Motor neuron (in vitro differentiated cells): ENCODE results near the gene PCMTD2. TPM values are rescaled to one million over a fixed set of nuclear protein-coding genes. Genes with fewer than 3 reads are reported as not detected.

ENCODE experiments used
- ATAC-seq, 8 experiments: fragments of 200-7000 bp; cut with Tn5 transposase; replicated peaks in 6 of 8; 2 replicates each; pipeline ENCODE4 v1.8.0; 2021; ENCODE audit warnings: mild to moderate bottlenecking in 8 of 8, moderate library complexity in 8 of 8
- H3K27ac ChIP-seq, 2 donors: fragments of 250-450 bp; sonication (Bioruptor Pico); 2 replicates each; pipeline ENCODE4 v1.9.0; 2021; ENCODE audit warnings: antibody characterized with exemption in 2 of 2, mild to moderate bottlenecking in 2 of 2, moderate library complexity in 1 of 2
- H3K4me1 ChIP-seq, 2 donors: fragments of 250-450 bp; sonication (Bioruptor Pico); replicated peaks in 1 of 2; 2 replicates each; pipeline ENCODE4 v1.6.1; 2021; ENCODE audit warnings: antibody characterized with exemption in 2 of 2, mild to moderate bottlenecking in 2 of 2, moderate library complexity in 1 of 2
- H3K4me3 ChIP-seq, 5 donors: fragments of 250-450 bp; sonication (Bioruptor Pico); 2 replicates each; pipeline ENCODE4 v1.9.0; 2021; ENCODE audit warnings: antibody characterized with exemption in 5 of 5, mild to moderate bottlenecking in 5 of 5, moderate library complexity in 4 of 5
- WGBS, 10 experiments: fragments of 450-650 bp; shearing (Covaris generic); methylation state at CpG; one replicate each; pipeline ENCODE4 v1.0.0; 2022; 5-methylcytosine and 5-hydroxymethylcytosine counted together
- in situ Hi-C, 9 experiments: fragments of 400-800 bp; cut with MboI; loops; one replicate each; pipeline ENCODE4 v1.15.0; 2021; ENCODE audit warnings: low sequenced_read_pairs in 9 of 9, low pct_unique_long_range_greater_than_20kb in 2 of 9; ENCODE audit not compliant: unreplicated experiment in 9 of 9
- total RNA-seq, 8 experiments: library from RNA; unstranded; fragments of 300-600 nt; gene quantifications; 2 replicates each; pipeline versions ENCODE4 v1.2.3 to v1.2.4, GENCODE V29; 2022

Gene PCMTD2
- total RNA-seq, 8 experiments from 2014 or later, result 24.1 to 68.5 (median 32.7) TPM

- no peak for ATAC-seq
- WGBS, 10 experiments, result 61 to 100% (median 83%) methylated on average over 1 to 3 of the region's 27 CpGs; no CpG with 5 or more reads in 5 of the 10 experiments
- Histone ChIP-seq H3K4me1 (no peaks in the 10 kb centered on the region), H3K4me3 (no peak overlapping the region), H3K27ac (no peak overlapping the region)
- in situ Hi-C loops, result no loop called here
Measured at GRCh38 chr20:64236137-64237088, 19.1 kb upstream of the PCMTD2 start.

DNA sequence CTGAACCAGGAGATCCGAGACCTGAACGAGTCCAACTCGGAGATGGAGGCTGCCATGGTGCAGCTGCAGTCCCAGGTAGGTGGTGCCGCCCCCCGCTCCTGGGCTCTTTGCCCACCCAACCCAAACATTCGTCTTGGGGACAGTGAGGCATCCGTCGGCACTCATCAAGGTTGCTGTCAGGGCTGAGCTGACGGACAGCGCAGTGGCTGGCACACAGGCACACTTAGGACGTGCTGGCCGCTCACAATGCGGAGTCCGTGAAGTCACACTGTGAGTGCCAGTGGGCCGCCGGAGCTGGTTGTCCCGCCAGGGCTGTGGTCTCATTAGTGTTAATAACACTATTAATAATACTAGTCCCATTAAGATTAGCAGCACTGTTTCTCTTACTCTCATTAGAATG is 18.2 kb upstream of the PCMTD2 start:
- 70 to 93% (median 85%) methylated on average over 1 to 5 of the region's 17 CpGs; no CpG with 5 or more reads in 6 of the 10 experiments for WGBS, 10 experiments
- no peak for ATAC-seq
- in situ Hi-C loops, result no loop called here

GRCh38 chr20:64238115-64238825 is 17.3 kb upstream of the PCMTD2 start:
- peak in 2 of 8 experiments; percentile 31 to 60 for ATAC-seq
- 22 to 100% (median 78%) methylated on average over 1 to 9 of the region's 11 CpGs; no CpG with 5 or more reads in 3 of the 10 experiments for WGBS, 10 experiments

More for the DNA sequence above, 18.2 kb upstream of the PCMTD2 start:
- H3K27ac ChIP-seq, result no peak overlapping the region
- H3K4me3 ChIP-seq, result no peak overlapping the region
- H3K4me1 ChIP-seq, result no peaks in the 10 kb centered on the region

GRCh38 chr20:64238851-64239387 is 16.6 kb upstream of the PCMTD2 start:
- in situ Hi-C loops, result no loop called here
- ATAC-seq, result no peak
- Histone ChIP-seq H3K4me1 (no peaks in the 10 kb centered on the region), H3K4me3 (no peak overlapping the region), H3K27ac (no peak overlapping the region)
- 0 to 100% (median 77%) methylated on average over 1 to 3 of the region's 7 CpGs; no CpG with 5 or more reads in 6 of the 10 experiments for WGBS, 10 experiments

More at GRCh38 chr20:64238115-64238825, 17.3 kb upstream of the PCMTD2 start:
- Histone ChIP-seq H3K27ac (no peak overlapping the region), H3K4me1 (no peaks in the 10 kb centered on the region), H3K4me3 (no peak overlapping the region)
- in situ Hi-C loops, result no loop called here

DNA sequence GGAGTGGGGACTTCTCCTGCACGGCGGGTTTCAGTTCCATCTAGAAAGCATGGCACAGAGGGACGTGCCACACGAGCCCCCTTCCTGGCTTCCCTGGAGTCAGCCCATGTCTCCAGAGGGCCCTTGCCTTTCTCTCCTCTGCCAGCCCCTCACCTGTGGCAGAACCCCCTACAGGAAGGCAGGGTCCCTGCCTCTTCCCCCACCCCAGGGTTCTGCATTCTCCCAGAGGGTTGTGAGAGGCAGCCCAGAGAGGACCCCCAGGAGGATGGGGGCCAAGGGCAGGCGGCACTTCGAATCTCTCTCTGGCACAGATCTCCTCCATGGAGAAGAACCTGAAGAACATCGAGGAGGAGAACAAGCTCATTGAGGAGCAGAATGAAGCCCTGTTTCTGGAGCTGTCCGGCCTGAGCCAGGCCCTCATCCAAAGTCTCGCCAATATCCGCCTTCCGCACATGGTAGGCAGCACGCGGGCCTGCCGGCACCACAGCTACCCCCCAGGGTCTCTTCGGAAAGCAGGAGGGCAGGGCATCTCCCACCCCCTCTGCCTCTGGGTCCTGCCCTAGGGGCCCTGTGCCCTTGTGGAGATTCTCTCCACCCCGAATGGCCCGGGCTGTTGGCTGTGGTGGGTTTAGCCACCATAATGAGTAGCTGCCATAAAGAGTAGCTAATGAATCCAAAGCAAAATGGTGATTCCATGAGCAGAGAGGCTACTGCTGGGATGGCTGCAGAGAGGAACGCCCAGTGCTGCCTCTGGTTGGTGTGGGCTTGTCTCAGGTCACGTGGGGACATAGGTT is 15.9 kb upstream of the PCMTD2 start:
- 20 to 99% (median 44%) methylated on average over 1 to 10 of the region's 19 CpGs; no CpG with 5 or more reads in 5 of the 10 experiments for WGBS, 10 experiments
- no peaks in the 10 kb centered on the region for H3K4me1 ChIP-seq
- no peak overlapping the region for H3K4me3 ChIP-seq
- ATAC-seq, result peak in 1 of 8 experiments; percentile 19
- in situ Hi-C loops, result no loop called here
- H3K27ac ChIP-seq, result no peak overlapping the region

- ATAC-seq, result no peak
- no peaks in the 10 kb centered on the region for H3K4me1 ChIP-seq
- H3K4me3 ChIP-seq, result no peak overlapping the region
- no peak overlapping the region for H3K27ac ChIP-seq
- WGBS, 10 experiments, result 66 to 100% (median 92%) methylated on average over 3 to 10 of the region's 26 CpGs; no CpG with 5 or more reads in 4 of the 10 experiments
- in situ Hi-C loops, result no loop called here
Measured at GRCh38 chr20:64240243-64241015, 15.1 kb upstream of the PCMTD2 start.

DNA sequence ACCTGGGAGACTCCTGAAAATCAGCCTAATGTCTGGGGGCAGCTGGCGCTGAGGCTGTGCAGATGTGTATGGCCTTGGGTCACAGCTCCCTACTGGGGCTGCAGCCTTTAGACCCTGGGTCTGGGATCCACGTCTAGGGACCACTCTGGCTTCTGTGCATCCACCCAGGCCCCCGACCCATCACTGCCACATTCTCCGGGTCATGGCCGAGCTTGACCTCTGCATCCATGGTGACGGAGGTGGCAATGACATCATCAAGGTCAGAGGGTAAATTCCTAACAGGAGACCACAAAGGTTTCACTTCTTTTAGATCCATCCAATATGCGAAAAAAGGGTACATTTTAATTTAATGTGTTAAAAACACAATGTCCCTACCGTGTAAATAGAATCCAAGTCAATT is 14.5 kb upstream of the PCMTD2 start:
- no peak overlapping the region for H3K4me3 ChIP-seq
- no peak for ATAC-seq
- in situ Hi-C loops, result no loop called here
- H3K4me1 ChIP-seq, result no peaks in the 10 kb centered on the region
- no peak overlapping the region for H3K27ac ChIP-seq
- WGBS, 10 experiments, result 16 to 94% (median 74%) methylated on average over 1 to 4 of the region's 8 CpGs

GRCh38 chr20:64242003-64242796 is 13.3 kb upstream of the PCMTD2 start:
- in situ Hi-C loops, result no loop called here
- Histone ChIP-seq H3K4me1 (no peaks in the 10 kb centered on the region), H3K4me3 (no peak overlapping the region), H3K27ac (no peak overlapping the region)
- WGBS, 10 experiments, result 0 to 100% (median 88%) methylated on average over 1 to 12 of the region's 19 CpGs; no CpG with 5 or more reads in 1 of the 10 experiments
- no peak for ATAC-seq

- no peak overlapping the region for H3K27ac ChIP-seq
- WGBS, 10 experiments, result 0 to 100% (median 39%) methylated on average over 1 to 3 of the region's 4 CpGs; no CpG with 5 or more reads in 2 of the 10 experiments
- in situ Hi-C loops, result no loop called here
- ATAC-seq, result no peak
- H3K4me1 ChIP-seq, result no peaks in the 10 kb centered on the region
- no peak overlapping the region for H3K4me3 ChIP-seq
Measured at GRCh38 chr20:64242797-64243475, 12.6 kb upstream of the PCMTD2 start.

DNA sequence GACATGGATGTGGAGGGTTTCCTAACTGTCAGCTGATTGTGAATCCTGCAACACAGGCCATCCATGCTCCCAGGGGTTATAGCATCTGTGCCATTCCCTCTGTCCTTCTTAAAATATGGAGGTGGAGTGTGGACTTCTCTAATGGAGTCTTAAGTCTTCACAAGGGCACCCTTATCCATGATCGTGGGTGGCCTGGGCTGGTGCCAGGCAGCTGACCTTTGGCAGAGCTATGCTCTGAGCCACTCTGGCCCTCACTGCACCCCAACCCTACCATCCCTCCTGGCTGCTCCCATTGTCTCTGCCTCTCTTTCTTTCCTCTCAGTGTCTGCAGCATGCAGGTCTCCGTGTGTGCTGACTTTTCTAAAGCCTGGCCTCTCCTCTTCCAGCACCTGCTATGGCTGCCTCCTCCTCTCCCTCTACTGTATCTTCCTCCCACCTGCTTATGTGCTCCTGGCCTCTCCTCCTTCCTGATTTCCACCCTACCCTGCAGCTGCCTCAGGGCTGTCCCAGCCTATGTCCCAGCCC is 11.2 kb upstream of the PCMTD2 start:
- 0 to 57% (median 0%) methylated on average over 1 to 2 of the region's 2 CpGs; no CpG with 5 or more reads in 5 of the 10 experiments for WGBS, 10 experiments
- H3K27ac ChIP-seq, result no peak overlapping the region
- H3K4me1 ChIP-seq, result no peaks in the 10 kb centered on the region
- ATAC-seq, result peak in 2 of 8 experiments; percentile 4 to 13
- in situ Hi-C loops, result no loop called here
- H3K4me3 ChIP-seq, result no peak overlapping the region
